ENCODE data around the gene BMX. TPM values are rescaled to one million over a fixed set of nuclear protein-coding genes. Genes with fewer than 3 reads are reported as not detected.

BMX gene
- total RNA-seq, 3 donors from 2014 or later = 2.4 to 5.4 (median 3.8) TPM

GRCh38 chrX:15515931-15516330 lies 15.3 kb downstream of the BMX start:
- TF ChIP-seq CTCF (IDR thresholded peaks at IDR 0.05) = no peak
- DNase-seq (peak in 1 of 3 donors; percentile 14), ATAC-seq (peak; percentile 49)
- H3K36me3 ChIP-seq (ENCODE audit: low read depth) = no peaks in the 10 kb centered on the region
- H3K4me1 ChIP-seq (ENCODE audit: low read depth) = no peaks in the 10 kb centered on the region
- intact Hi-C loops (cut with DNase I, micrococcal nuclease) = no loop called here
- H3K4me3 ChIP-seq = no peak overlapping the region
- H3K9me3 ChIP-seq = no peaks in the 10 kb centered on the region

- ATAC-seq (no peak), DNase-seq (no peak)
- Histone ChIP-seq H3K9me3 (no peaks in the 10 kb centered on the region), H3K36me3 (ENCODE audit: low read depth) (no peaks in the 10 kb centered on the region), H3K4me1 (ENCODE audit: low read depth) (no peaks in the 10 kb centered on the region), H3K4me3 (no peak overlapping the region)
- intact Hi-C loops (cut with DNase I, micrococcal nuclease) = no loop called here
- no peak for TF ChIP-seq CTCF (IDR thresholded peaks at IDR 0.05)
Observed at GRCh38 chrX:15522464-15522863, 21.9 kb downstream of the BMX start.

- Histone ChIP-seq H3K4me3 (no peak overlapping the region), H3K36me3 (ENCODE audit: low read depth) (no peaks in the 10 kb centered on the region), H3K9me3 (no peaks in the 10 kb centered on the region), H3K4me1 (ENCODE audit: low read depth) (no peaks in the 10 kb centered on the region)
- no peak for DNase-seq
- TF ChIP-seq CTCF (IDR thresholded peaks at IDR 0.05) = no peak
- no peak for ATAC-seq
- intact Hi-C loops (cut with DNase I, micrococcal nuclease) = no loop called here
Observed at GRCh38 chrX:15523088-15523487, 22.5 kb downstream of the BMX start.

- no peak for TF ChIP-seq CTCF (IDR thresholded peaks at IDR 0.05)
- ATAC-seq (no peak), DNase-seq (no peak)
- Histone ChIP-seq H3K9me3 (no peaks in the 10 kb centered on the region), H3K36me3 (ENCODE audit: low read depth) (no peaks in the 10 kb centered on the region), H3K4me1 (ENCODE audit: low read depth) (no peaks in the 10 kb centered on the region), H3K4me3 (no peak overlapping the region)
- intact Hi-C loops (cut with DNase I, micrococcal nuclease) = no loop called here
Observed at GRCh38 chrX:15524417-15524816, 23.8 kb downstream of the BMX start.

GRCh38 chrX:15525664-15526416 lies 25.2 kb downstream of the BMX start:
- TF ChIP-seq CTCF (IDR thresholded peaks at IDR 0.05) = no peak
- DNase-seq (no peak), ATAC-seq (no peak)
- intact Hi-C loops (cut with DNase I, micrococcal nuclease) = no loop called here
- H3K36me3 ChIP-seq (ENCODE audit: low read depth) = no peaks in the 10 kb centered on the region
- H3K4me3 ChIP-seq = no peak overlapping the region
- H3K9me3 ChIP-seq = no peaks in the 10 kb centered on the region
- no peaks in the 10 kb centered on the region for H3K4me1 ChIP-seq (ENCODE audit: low read depth)
